HEK293T (cell line): Measurements from ENCODE around the gene PKNOX2.

ENCODE experiments used
- BHLHE40 ChIP-seq: fragments of 450-650 bp; IDR thresholded peaks from 2 replicates; pipeline ENCODE4 v1.6.1; 2016; ENCODE audit warnings: mild to moderate bottlenecking, moderate library complexity, borderline replicate concordance
- ELF4 ChIP-seq: fragments of 450-650 bp; IDR thresholded peaks from 2 replicates; pipeline ENCODE4 v1.6.1; 2017; ENCODE audit warnings: antibody characterized with exemption
- FOXA1 ChIP-seq: fragments of 450-650 bp; IDR thresholded peaks from 2 replicates; pipeline ENCODE4 v1.6.1; 2016; ENCODE audit warnings: mild to moderate bottlenecking
- FOXK2 ChIP-seq: fragments of 450-650 bp; IDR thresholded peaks from 2 replicates; pipeline ENCODE4 v1.6.1; 2016; ENCODE audit warnings: mild to moderate bottlenecking
- FOXM1 ChIP-seq: fragments of 450-650 bp; IDR thresholded peaks from 2 replicates; pipeline ENCODE4 v1.6.1; 2017; ENCODE audit warnings: mild to moderate bottlenecking, borderline replicate concordance
- HDGF ChIP-seq: fragments of 450-650 bp; IDR thresholded peaks from 2 replicates; pipeline ENCODE4 v1.6.1; 2017; ENCODE audit warnings: antibody characterized with exemption, borderline replicate concordance
- LEF1 ChIP-seq: fragments of 450-650 bp; IDR thresholded peaks from 2 replicates; pipeline ENCODE4 v1.6.1; 2017; ENCODE audit warnings: mild to moderate bottlenecking, borderline replicate concordance
- NFRKB ChIP-seq: fragments of 450-650 bp; IDR thresholded peaks from 2 replicates; pipeline ENCODE4 v1.6.1; 2016; ENCODE audit warnings: mild to moderate bottlenecking, moderate library complexity
- SP1 ChIP-seq: fragments of 450-650 bp; IDR thresholded peaks from 2 replicates; pipeline ENCODE4 v1.6.1; 2017
- SUZ12 ChIP-seq: fragments of 450-650 bp; IDR thresholded peaks from 2 replicates; pipeline ENCODE4 v1.6.1; 2016; ENCODE audit warnings: mild to moderate bottlenecking
- TARDBP ChIP-seq: fragments of 450-650 bp; IDR thresholded peaks from 2 replicates; pipeline ENCODE4 v1.6.1; 2016
- TF ChIP-seq, protein P1 (sequence below): fragments of 450-650 bp; IDR thresholded peaks from 2 replicates; pipeline ENCODE4 v1.6.1; 2016

DNA sequence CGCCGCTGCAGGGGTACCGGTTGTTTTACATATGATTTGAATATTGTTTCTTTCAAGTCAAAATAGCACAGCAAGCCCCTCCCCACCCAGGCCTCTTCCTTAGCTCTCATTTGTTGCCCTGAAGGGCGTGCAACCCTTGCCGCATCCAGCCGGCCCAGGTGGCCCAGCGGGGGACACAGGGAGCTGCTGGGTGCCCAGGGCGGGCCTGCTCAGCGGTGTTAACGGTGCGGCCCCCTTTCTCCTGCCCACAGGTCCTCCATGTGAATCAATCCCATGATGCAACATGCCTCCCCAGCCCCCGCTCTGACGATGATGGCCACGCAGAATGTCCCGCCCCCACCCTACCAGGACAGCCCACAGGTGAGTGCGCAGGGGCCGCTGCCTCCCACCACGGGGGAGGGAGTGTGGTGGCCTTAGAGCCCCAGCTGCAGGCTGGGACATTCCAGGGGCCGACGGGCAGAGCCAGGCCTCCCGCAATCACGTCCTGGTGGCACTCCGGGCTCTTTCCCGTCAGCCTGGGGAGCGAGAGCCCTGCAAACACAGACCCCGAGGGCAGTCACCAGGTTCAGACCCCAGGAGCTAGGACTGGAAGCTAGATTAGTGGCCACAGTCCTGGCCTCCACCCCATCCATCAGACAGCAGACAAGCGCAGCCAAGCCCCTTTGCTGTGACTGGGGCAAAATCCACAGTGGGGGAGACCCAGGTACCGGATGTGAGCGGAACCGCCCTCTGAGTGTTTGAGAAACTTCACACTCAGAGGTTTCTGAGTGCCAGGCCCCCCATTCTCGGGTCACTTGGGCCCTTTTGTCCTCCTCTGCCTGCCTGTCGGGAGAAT is 186.7 kb downstream of the PKNOX2 start:
- no peak for TF ChIP-seq ELF4
- TF ChIP-seq TARDBP = no peak
- no peak for TF ChIP-seq SUZ12
- TF ChIP-seq SP1 = no peak
- no peak for TF ChIP-seq FOXM1
- no peak for TF ChIP-seq HDGF
- TF ChIP-seq BHLHE40 = no peak
- no peak for TF ChIP-seq LEF1
- no peak for TF ChIP-seq FOXK2
- no peak for TF ChIP-seq NFRKB
- TF ChIP-seq, protein P1, sequence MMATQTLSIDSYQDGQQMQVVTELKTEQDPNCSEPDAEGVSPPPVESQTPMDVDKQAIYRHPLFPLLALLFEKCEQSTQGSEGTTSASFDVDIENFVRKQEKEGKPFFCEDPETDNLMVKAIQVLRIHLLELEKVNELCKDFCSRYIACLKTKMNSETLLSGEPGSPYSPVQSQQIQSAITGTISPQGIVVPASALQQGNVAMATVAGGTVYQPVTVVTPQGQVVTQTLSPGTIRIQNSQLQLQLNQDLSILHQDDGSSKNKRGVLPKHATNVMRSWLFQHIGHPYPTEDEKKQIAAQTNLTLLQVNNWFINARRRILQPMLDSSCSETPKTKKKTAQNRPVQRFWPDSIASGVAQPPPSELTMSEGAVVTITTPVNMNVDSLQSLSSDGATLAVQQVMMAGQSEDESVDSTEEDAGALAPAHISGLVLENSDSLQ = no peak
- no peak for TF ChIP-seq FOXA1
